HS-5 (cell line): ENCODE data around the gene IL34.

Experiments
- DNase-seq: peaks from one replicate; pipeline ENCODE4 v3.0.0-alpha.2; 2012; ENCODE audit warnings: low read depth

Gene IL34

GRCh38 chr16:70689035-70689969 is 42.9 kb downstream of the IL34 start:
- no peak for DNase-seq

GRCh38 chr16:70689970-70690891 is 43.9 kb downstream of the IL34 start:
- DNase-seq: no peak

GRCh38 chr16:70691223-70692129 is 45.1 kb downstream of the IL34 start:
- DNase-seq: no peak

- no peak for DNase-seq
Measured at GRCh38 chr16:70692130-70692872, 45.9 kb downstream of the IL34 start.

- DNase-seq: no peak
Measured at GRCh38 chr16:70692873-70693671, 46.7 kb downstream of the IL34 start.

- peak; percentile 92 for DNase-seq
Measured at GRCh38 chr16:70694088-70694867, 47.9 kb downstream of the IL34 start.

- no peak for DNase-seq
Measured at GRCh38 chr16:70694868-70695218, 48.5 kb downstream of the IL34 start.

- no peak for DNase-seq
Measured at GRCh38 chr16:70695331-70696070, 49.1 kb downstream of the IL34 start.

- DNase-seq: no peak
Measured at GRCh38 chr16:70696355-70696754, 50.0 kb downstream of the IL34 start.

GRCh38 chr16:70696952-70697593 is 50.7 kb downstream of the IL34 start:
- DNase-seq: no peak

GRCh38 chr16:70697594-70698170 is 51.3 kb downstream of the IL34 start:
- no peak for DNase-seq

GRCh38 chr16:70698901-70699300 is 52.5 kb downstream of the IL34 start:
- no peak for DNase-seq

- no peak for DNase-seq
Measured at GRCh38 chr16:70699696-70700095, 53.3 kb downstream of the IL34 start.

GRCh38 chr16:70700101-70701020 is 54.0 kb downstream of the IL34 start:
- DNase-seq: no peak

GRCh38 chr16:70701036-70701435 is 54.7 kb downstream of the IL34 start:
- DNase-seq: no peak

GRCh38 chr16:70701596-70701995 is 55.2 kb downstream of the IL34 start:
- no peak for DNase-seq

- no peak for DNase-seq
Measured at GRCh38 chr16:70701998-70702397, 55.6 kb downstream of the IL34 start.
